DMS114 treated with DMSO at 0.1 percent for 48 hours (cell line): Measurements from ENCODE around the gene SHROOM2.

Experiments used
- DNase-seq: peaks from one replicate; lab custom pipeline; 2025; ENCODE audit not compliant: unreplicated experiment; lab: John Stamatoyannopoulos, UW

The SHROOM2 gene

GRCh38 chrX:9862953-9863352, 76.7 kb downstream of the SHROOM2 start:
- no peak for DNase-seq

- no peak for DNase-seq
Measured at GRCh38 chrX:9864011-9864410, 77.8 kb downstream of the SHROOM2 start.

GRCh38 chrX:9865804-9866472, 79.7 kb downstream of the SHROOM2 start:
- DNase-seq = no peak

GRCh38 chrX:9866633-9867032, 80.4 kb downstream of the SHROOM2 start:
- no peak for DNase-seq

GRCh38 chrX:9867226-9867625, 81.0 kb downstream of the SHROOM2 start:
- DNase-seq = no peak

- DNase-seq = no peak
Measured at GRCh38 chrX:9867753-9868152, 81.5 kb downstream of the SHROOM2 start.

- no peak for DNase-seq
Measured at GRCh38 chrX:9871701-9872268, 85.6 kb downstream of the SHROOM2 start.

GRCh38 chrX:9873360-9873759, 87.1 kb downstream of the SHROOM2 start:
- no peak for DNase-seq

GRCh38 chrX:9873952-9874351, 87.7 kb downstream of the SHROOM2 start:
- DNase-seq = no peak

GRCh38 chrX:9874483-9874882, 88.3 kb downstream of the SHROOM2 start:
- no peak for DNase-seq

- DNase-seq = no peak
Measured at GRCh38 chrX:9875801-9876200, 89.6 kb downstream of the SHROOM2 start.

GRCh38 chrX:9876201-9876600, 90.0 kb downstream of the SHROOM2 start:
- DNase-seq = no peak

- DNase-seq = no peak
Measured at GRCh38 chrX:9878146-9878820, 92.1 kb downstream of the SHROOM2 start.

GRCh38 chrX:9880237-9880636, 94.0 kb downstream of the SHROOM2 start:
- DNase-seq = no peak

- no peak for DNase-seq
Measured at GRCh38 chrX:9880870-9881269, 94.6 kb downstream of the SHROOM2 start.

GRCh38 chrX:9882669-9883446, 96.6 kb downstream of the SHROOM2 start:
- no peak for DNase-seq

GRCh38 chrX:9884031-9884779, 98.0 kb downstream of the SHROOM2 start:
- no peak for DNase-seq

GRCh38 chrX:9885150-9885549, 98.9 kb downstream of the SHROOM2 start:
- DNase-seq = peak; percentile 16

GRCh38 chrX:9887659-9888297, 101.5 kb downstream of the SHROOM2 start:
- DNase-seq = no peak

GRCh38 chrX:9888953-9889470, 102.8 kb downstream of the SHROOM2 start:
- DNase-seq = no peak
